Cortex of kidney (tissue), 1 donor: ENCODE measurements around the gene SYF2.
"Not testable (repeated sequence)": the region's sequence is repeated elsewhere in the genome, so short reads cannot be mapped to it uniquely, and the experiment has no call there.

ENCODE experiments used
- DNase-seq: peaks from one replicate; lab custom pipeline; 2025; lab: John Stamatoyannopoulos, UW

SYF2 gene

DNA sequence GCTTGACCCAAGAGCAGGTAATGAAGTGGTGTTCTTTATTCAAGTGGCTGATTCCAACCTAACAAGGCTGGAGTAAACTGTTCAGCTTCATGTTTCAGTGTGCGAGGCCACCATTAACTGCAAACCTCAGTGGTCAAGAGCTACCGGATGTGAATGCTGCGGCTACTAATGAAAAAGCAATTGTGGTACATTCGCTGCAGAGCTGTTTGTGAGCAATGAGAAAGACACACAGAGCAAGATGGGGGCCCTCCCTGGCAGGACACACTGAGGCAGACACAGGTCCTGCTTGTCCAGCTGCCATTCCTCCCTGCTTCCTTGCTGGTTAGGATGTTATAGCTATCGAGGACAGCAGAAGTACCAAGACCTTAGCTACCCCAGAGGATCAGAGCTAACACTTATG is 26.1 kb downstream of the SYF2 start:
- no peak for DNase-seq

DNA sequence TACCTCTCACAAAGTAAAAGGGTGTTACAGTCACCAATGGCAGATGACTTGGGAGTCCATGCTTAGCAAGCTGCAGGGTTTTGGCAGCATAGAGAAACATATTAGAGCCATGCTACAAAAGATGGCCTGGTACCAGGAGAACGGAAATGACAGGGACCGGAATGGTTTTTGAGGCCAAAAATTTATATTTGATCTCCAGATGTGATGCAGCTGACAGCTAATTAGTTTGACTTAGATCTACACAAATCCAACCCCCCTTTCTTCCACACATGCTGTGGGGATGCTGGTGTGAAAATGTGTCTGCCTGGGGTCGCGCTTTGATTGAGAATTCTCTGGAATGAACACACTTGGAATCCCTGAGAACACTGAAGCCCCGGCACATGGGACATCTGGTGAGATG is 26.5 kb downstream of the SYF2 start:
- no peak for DNase-seq

DNA sequence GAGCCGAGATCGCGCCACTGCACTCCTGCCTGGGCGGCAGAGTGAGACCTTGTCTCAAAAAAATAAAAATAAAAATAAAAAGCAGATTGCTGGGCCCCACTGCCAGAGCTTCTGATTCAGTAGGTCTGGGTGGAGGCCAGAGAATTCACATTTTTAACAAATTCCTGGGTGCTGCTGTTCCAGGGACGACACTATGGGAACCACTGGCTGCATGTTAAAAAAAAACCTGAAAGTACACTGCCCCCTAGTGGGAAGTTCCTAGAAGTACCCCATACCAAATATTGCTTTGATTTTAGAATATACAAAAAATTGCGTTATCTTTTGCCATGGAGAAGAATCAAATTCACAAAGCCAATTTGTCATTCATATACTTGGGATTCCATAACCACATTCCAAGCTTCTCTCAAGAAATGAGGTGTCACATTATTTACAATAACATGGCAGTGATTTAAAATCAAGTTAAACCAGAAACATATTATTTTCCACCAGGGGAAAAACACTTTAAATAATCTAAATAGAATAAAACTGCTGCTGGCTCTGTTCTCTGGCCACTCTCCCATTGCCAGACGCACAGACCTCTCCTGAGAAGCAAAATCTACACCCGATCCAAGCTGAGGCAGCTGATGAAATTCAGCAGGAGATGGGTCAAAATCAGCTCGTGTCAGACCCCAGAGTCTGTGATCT is 27.4 kb downstream of the SYF2 start:
- DNase-seq, result no peak

DNA sequence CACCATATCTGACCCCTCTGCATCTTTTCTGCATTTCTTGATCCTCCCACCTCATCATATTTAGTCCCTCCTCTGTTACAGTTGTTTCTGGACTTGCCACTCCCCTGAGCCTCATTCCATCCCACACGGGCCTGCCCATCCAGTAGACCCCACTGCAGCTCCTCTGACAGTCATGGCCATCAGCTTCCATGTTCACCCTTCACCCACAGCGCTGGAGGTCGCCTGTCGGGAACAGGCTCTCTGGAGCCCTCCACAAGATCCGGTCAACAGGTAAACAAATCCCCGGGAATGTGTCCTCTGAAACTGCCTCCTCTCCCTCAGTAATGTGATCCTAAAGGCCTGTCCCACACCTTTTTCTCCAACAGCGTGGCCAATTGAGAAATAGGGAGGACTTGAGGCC is 31.3 kb downstream of the SYF2 start:
- DNase-seq, result no peak

DNA sequence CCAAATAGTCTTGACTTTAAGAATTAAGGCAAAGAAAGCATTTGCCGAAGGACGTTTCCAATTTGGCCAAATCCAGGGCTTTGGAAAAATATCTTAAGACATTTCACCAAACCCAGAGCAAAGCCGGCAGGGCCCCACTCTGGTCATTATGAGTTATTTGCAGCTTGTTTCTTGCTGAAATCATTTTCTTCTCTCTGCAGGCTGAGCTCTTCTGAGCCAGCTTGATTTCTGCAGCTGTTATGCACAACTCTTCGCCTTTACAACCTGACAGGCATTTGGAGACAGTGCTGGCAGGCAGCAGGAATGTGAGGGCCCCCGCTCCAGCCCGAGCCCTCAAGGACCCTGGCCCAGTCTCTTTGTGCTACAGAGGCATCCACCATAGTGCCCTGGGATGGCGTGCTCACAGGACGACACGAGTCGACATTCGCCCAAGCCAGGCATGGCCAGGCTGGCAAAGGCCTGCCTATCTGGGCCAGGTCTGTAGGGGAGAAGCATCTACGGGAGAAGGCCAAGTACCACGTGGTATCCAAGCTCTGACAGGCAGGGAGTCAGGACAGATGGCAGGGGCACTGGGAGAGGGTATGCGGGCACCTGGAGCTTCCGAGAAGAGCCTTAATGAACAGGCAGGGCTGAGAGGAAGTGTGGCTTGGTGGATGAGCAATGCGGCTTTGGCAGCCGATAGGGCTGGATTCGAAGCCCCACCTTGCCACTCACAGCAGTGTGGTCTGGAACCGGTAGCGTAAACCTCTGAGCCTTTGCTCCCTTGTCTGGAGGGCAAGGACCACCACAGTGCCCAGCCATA is 32.3 kb downstream of the SYF2 start:
- no peak for DNase-seq

DNA sequence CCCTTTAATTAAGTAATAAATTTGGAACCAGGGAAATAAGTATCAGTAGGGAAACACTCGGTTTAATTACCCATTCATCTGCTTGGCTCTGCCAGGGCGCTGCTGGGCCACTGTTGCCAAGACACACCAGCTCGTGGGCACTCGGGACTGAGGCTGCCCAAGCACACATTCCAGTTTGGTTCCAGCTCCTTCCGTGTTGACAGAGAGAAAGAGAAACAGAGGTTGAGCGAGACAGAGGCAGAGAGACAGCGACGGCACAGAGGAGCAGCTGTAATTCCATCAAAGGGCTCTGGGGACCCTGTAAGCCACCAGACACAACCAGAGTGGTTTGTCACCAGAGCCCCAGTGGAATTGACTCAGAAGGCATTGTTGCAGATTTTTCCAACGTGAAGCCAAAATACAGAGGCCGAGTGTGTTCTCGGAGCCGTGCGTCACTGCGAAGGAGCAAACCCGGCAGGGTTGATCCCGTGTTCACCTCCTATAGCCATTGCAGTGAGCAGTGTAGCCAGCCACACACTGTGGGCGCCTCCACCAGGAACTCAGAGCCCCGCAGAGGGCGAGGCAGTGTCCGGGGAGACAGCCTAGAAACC is 33.5 kb downstream of the SYF2 start:
- no peak for DNase-seq

DNA sequence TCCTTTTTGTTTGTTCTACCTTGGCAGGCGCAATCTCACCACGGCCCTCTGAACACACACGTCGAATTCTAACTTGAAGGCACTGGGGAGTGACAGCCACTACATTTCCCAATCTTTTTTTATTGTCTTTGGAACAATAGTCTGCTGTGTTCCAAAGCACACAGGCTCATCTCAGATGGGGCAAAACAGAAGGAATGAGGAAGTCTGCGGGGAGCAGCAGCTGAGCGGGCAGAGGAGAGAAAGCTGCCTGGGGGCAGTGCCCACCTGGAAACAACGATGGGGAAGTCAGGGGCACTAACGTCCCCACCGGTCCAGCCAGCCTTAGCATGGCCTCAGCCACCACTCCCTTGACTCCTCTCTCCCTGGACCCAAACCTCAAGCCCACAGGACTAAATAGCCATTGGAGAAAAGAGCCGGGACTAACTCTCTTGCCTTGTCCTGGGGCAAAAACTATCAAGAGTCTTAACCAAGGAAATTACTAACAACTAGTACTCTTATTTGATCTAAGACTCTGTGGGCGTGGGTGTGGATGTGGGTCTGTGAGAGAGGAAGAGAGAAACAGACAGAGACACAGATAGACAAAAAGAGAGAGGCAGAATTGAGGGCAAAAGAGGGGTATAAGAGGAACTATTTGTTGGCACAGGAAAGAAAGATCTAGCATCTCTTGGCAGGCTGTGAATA is 34.2 kb downstream of the SYF2 start:
- DNase-seq, result no peak

DNA sequence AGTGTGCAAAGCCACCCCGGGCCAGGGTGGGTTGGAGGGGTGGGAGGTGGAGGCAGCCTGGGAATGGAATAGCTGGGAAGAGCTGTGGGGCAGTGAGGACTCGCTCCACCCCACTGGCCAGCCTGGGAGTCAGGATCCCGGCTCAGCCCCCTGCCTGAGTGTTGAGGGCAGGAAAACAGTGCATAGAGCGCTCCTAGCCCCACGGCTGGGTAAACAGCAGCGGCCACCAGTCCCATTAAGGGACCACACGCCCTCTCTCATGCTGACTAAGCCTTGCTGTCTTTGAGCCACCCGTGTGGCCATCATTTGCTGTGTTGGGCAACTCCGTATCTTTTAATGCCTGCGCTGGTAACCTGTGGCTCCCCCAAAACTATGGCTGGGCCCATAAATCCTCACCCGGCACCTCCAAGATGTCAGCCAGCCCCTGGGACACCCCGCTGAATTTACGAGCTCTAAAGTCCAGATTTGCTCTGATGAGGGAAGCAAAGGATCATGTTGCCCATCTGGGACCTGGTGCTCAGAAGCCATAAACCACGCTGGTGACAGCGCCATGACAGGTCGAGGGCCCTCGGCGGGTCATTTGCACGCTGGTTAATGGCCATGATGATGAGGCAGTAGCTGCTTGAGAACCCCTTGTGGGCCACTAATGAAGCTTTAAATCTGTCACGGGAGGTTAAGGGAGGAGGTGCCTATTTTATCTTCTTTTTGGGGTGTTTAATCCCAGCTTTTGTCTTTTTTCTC is 34.9 kb downstream of the SYF2 start:
- DNase-seq, result no peak

DNA sequence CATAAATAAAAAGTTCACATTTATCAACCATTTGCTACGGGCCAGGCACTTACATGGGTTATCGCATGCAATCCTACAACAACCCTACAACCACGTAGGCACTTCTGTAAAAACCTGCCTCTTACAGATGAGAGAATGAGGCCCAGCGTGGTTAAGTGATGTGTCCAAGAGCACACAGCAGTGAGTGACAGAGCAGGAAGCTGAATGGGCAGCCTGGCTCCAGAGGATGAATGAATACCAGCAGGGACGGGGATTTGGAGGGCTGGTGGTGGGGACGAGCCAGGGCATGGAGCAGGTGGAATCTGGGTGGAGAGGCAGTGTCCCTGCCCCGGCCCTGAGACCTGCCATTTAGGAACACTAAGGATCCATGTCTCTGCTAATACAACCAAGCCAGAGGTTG is 35.5 kb downstream of the SYF2 start:
- no peak for DNase-seq

DNA sequence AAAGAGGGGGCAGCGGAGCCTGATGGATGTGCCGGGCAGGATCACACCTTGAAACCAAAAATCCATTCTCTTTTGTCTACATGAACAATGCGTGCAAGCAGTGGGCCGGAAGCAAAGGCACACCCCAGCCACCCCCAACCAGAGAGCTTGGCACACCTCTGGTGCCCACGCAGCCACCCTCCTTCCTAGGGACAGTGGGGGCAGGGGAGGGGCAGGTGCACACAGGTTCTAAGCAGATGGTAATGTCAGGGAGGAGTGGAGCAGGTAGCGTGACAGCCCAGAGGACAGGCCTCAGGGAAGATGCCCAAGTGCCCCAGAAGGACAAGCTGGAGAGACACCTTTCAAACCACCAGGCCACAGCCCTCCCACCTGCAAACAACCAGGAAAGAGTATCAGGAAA is 36.5 kb downstream of the SYF2 start:
- DNase-seq, result no peak

DNA sequence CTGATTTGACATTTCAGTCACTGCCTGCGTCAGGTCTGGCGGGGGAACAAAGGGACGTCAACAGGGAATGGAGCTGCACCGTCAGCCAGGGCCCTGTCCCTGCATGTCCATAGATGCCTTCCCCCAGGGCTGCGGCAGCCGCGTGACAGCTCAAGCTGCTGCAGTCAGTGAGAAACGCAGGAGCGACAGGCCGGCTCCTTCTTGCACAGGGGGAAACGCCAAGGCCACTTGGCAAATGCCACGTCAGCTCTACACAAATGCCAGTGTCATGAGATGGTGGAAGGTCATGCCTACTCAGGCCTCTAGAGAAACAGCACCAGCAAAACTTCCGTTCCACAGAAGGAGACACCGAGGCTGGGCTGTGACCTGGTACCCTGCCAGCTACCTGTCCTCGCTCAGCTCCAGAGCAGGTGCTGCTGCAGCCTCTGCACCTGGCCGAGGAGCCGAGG is 37.7 kb downstream of the SYF2 start:
- no peak for DNase-seq

DNA sequence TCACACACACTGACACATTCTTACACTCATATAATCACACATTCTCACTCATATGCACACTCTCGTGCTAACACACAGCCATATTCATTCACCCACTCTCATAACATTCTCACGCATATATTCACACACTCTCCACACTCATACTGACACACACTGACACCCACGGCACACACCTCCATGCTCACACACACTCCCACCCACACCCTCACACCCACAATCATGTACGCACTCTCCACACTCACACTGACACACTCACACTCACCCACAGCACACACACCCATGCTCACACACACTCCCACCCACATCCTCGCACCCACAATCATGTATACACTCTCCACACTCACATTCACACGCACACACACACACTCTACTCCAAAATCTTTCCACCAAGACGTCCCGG is 38.2 kb downstream of the SYF2 start:
- no peak for DNase-seq

DNA sequence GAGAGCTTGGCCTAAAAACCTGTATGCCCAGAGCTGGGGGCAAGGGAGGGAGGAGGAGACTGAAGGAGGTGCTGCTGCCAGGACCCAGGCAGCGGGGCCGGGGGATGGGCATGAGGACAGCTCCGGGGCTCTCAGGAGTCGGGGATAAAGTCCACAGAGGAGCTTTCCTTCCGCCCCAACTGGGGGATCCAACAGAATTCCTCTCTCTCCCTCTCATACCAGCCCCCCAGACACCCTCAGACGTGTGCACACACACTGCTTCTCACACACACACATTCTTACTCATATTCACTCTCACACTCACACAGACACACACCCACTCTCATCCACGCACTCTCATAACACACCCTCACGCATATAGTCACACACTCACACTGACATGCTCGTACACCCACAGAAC is 39.1 kb downstream of the SYF2 start:
- DNase-seq, result no peak

DNA sequence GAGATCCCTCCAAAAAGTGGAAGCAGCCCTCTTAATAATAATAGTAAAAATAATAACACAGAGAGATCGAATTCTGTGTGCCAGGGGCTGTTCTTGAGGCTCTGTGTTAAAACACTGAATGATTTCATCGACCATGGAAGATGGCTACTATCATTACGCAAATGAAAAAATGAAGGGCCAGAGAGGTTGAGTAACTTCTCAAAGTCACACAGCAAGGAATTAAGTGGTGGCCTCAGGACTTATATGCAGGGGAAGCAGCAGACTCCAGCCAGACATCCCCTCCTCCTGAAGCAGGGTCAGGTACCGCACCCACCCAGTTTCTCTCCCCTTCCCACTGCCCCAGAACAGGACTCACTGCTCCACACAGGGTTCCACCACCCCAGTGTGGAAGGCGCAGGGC is 40.1 kb downstream of the SYF2 start:
- no peak for DNase-seq

DNA sequence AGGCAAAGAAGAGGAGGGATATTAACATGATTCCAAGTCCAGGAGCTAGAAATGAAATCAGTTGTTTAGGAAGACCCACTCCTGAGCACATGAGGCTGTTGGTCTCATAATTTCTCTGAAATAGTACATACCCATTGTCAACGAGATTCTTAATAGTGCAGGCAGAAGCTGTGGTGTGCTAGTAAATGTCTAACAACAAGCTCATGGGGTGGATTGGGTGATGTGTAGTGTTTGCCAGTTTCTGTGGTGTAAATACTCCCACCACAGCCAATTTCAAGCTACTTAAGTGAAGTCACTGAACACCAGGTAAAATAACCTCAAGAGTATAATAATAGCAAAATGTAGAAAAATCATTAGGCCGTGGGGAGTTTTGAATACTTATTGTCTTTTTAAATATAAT is 42.0 kb downstream of the SYF2 start:
- DNase-seq, result no peak

DNA sequence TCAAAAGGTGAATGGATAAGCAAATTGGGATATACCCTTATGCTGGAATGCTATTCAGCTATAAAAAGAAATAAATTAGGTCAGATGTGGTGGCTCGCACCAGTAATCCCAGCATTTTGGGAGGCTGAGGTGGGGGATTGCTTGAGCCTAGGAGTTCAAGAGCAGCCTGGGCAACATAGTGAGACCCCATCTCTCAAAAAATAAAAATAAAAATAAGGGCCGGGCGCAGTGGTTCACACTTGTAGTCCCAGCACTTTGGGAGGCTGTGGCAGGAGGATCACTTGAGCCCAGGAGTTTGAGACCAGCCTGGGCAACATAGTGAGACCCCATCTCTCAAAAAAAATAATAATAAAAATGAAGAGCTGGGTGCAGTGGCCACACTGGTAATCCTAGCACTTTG is 44.4 kb downstream of the SYF2 start:
- DNase-seq, result not testable (repeated sequence)

DNA sequence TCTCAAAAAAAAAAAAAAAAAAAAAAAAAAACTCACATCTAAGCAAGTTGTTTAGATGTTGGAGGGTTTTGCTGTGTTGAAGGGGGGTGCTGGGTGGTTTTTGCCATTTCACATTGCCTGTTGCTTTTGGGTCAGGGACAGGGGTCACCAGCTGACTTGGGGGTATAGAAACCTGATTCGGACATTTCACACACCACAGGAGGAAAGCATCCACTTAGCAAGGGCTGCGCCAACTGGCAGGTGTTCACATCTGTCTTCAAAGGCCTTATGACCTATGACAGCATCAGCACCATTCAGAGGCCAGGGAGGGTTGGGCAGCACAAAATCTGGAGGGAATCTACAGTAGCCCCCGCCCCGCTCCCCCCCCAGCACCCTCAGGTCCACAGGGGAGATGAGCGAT is 45.2 kb downstream of the SYF2 start:
- no peak for DNase-seq

DNA sequence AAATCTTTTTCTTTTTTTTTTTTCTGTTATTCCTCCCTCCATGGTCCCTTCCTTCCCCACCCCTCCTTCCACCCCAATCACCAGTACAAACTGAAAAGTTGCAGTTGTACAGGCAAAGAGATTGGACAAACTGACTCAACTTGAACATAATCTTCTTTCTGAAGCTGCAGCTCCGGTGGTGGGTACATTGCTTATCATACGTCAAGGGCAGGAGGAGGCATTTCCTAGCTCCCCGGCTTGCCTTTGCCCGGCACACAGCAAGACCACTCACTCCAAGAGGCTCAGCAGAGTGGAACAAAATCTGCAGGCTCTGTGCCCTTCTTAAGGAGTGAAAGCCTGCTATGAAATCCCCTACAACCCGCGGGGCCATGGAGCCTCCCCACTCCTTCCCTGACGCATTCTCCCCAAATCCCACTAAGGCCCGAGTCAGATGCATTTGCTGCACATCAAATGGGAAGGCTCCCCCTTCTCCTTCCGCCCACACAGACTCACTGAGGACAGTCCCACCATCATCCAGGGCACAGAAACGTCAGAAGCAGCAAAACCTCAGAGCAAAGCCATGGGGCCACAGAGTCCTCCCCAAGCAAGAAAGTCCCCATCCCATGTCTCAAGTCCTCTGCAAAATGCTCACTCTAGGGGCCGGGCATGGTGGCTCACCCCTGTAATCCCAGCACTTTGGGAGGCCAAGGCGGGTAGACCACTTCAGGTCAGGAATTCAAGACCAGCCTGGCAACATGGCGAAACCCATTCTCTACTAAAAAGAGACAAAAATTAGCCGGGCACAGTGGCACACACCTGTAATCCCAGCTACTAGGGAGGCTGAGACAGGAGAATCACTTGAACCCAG is 45.9 kb downstream of the SYF2 start:
- no peak for DNase-seq

DNA sequence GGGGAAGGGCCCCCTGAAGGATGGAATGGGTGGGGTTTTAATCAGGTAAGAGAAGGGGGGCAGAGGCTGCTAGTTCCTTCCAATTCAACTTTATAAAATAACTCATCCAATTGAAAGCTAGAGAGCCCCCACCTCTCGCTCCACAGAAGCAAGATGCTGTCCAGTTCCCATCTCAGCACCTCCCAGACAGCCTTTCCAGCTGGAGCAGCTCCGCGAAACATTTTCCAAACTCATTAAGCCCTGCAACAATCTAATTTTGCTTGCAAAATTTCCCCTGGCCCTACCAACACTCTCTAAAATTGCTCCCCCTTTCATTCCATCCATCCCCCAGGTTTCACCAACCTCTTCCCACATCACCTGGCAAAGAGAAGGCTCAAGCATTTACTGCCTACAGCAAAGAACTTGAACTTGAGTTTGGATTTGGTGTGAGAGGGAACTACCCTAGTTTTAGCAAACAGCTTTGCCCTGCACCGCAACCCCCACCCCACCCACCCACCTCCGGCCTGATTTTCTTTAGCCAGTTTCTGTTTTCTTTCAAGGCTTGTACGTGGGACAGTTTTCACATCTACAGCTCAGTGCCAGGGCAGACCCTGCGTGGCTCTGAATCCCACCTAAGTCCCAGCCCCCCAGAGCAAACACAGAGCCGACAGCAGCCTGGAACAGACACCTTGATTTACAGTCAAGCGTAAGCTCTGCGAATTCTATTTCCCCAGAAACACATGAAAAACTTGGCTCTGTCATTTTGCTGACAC is 46.7 kb downstream of the SYF2 start:
- DNase-seq, result no peak

DNA sequence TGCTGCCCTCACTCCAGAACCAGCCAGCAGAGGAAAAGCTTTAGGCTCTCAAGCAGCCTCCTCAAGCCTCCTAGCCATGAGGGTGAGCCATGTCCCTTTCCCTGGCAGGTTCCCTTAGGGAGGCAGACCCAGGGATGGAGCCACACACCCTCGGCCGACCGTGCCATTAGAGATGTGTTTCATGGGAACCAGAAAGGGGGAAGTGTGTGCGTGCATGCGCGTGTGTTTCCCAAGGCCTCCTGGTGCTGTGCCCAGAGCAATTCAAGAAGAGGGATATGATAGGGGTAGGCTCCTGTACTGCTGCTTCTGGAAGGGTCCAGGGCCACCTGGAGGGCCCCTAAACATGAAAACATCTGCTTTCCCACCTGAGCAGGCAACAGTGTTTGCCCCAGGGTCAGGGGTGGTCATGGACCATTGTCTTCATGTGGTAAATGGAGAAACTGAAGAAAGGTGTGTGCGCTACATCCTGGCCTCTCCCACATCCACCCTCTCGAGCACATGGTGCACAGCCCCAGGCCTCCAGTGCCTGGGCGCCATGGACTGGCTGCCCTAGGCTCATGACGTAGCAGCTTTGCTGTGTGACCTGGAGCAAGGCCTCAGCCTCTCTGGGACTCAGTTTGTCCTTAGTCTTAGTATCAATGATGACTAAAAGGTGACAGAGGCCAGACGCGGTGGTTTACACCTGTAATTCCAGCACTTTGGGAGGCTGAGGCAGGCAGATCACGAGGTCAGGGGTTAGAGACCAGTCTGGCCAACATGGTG is 48.1 kb downstream of the SYF2 start:
- no peak for DNase-seq
